ENCODE results near the gene SLC5A11. TPM values are rescaled to one million over a fixed set of nuclear protein-coding genes. Genes with fewer than 3 reads are reported as not detected.

The SLC5A11 gene
- total RNA-seq, 1 experiment from 2014 or later, result 0.47 TPM

DNA sequence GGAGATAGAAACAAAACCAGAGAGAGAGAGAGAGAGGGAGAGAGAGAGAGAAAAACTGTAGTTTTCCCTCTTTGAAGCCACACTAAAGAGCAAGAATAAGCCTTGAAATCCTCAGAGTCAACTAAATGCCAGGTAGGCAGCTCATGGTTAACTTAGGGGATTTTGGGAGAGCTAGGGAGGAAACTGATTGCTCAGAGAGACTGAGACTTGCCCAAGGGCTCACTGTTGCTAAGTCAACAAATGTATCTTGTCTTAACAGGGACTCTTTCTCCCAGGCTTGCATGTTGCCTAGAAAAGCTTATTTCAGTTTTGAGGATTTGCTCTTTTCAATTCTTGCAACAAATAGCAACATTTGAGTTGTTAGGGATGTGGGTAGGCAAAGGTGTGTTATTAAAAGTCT is 4.5 kb upstream of the SLC5A11 start:
- ChIA-PET RAD21 (ENCODE audit: low non-redundant PET in 1 of 2, low total read pairs in 2 of 2, uncharacterized antibody in 2 of 2, unreplicated experiment in 2 of 2) (no interaction called here), CTCF (no interaction called here), POLR2A (no interaction called here)
- H3K36me3 ChIP-seq (ENCODE audit: control insufficient read depth in 1 of 2, insufficient read depth in 2 of 2, low read length in 2 of 2), result no peaks in the 10 kb centered on the region
- H3K27ac ChIP-seq (ENCODE audit: low read depth, low read length), result no peak overlapping the region
- no peak overlapping the region for H3K9ac ChIP-seq (ENCODE audit: low read length)
- H3K9me2 ChIP-seq (ENCODE audit: insufficient read depth), result no peaks in the 10 kb centered on the region
- no peak for DNase-seq (ENCODE audit: low read depth, low spot score)
- H3K4me3 ChIP-seq (replicated peaks in 1 of 2; ENCODE audit: low read depth in 1 of 2, low read length in 2 of 2), result no peak overlapping the region
- TF ChIP-seq, protein P1, sequence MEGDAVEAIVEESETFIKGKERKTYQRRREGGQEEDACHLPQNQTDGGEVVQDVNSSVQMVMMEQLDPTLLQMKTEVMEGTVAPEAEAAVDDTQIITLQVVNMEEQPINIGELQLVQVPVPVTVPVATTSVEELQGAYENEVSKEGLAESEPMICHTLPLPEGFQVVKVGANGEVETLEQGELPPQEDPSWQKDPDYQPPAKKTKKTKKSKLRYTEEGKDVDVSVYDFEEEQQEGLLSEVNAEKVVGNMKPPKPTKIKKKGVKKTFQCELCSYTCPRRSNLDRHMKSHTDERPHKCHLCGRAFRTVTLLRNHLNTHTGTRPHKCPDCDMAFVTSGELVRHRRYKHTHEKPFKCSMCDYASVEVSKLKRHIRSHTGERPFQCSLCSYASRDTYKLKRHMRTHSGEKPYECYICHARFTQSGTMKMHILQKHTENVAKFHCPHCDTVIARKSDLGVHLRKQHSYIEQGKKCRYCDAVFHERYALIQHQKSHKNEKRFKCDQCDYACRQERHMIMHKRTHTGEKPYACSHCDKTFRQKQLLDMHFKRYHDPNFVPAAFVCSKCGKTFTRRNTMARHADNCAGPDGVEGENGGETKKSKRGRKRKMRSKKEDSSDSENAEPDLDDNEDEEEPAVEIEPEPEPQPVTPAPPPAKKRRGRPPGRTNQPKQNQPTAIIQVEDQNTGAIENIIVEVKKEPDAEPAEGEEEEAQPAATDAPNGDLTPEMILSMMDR (IDR thresholded peaks at IDR 0.05 in 2 of 3, conservative IDR thresholded peaks at IDR 0.05 in 1 of 3; ENCODE audit: borderline replicate concordance in 1 of 3, insufficient read depth in 1 of 3, low read depth in 2 of 3, low read length in 2 of 3), result no peak
- no peak for TF ChIP-seq TCF7L2 (IDR thresholded peaks at IDR 0.05; ENCODE audit: borderline replicate concordance, extremely low read depth, insufficient read depth, insufficient read length)
- intact Hi-C loops (cut with micrococcal nuclease), result no loop called here
- no peak overlapping the region for H2AFZ ChIP-seq (ENCODE audit: low read depth, low read length, poor library complexity, severe bottlenecking)
- H4K20me1 ChIP-seq (ENCODE audit: insufficient read depth), result no peaks in the 10 kb centered on the region
- H3K4me1 ChIP-seq (ENCODE audit: control insufficient read depth in 1 of 2, insufficient read depth in 2 of 2, low read length in 2 of 2), result peaks cover 10 to 31% of the 10 kb centered on the region in 2 experiments; a peak in 3 of 4 replicates
- no peaks in the 10 kb centered on the region for H3K27me3 ChIP-seq (ENCODE audit: insufficient read depth, low read length)
- no peak for ATAC-seq
- no peak overlapping the region for H3K4me2 ChIP-seq (ENCODE audit: low read length)
- BruUV-seq (replicated peaks), result no TSS peak
- no peaks in the 10 kb centered on the region for H3K9me3 ChIP-seq (ENCODE audit: control insufficient read depth in 1 of 2, insufficient read depth in 1 of 2, low read depth in 1 of 2, low read length in 2 of 2)
- H3K79me2 ChIP-seq (ENCODE audit: insufficient read depth, low read length), result no peaks in the 10 kb centered on the region

DNA sequence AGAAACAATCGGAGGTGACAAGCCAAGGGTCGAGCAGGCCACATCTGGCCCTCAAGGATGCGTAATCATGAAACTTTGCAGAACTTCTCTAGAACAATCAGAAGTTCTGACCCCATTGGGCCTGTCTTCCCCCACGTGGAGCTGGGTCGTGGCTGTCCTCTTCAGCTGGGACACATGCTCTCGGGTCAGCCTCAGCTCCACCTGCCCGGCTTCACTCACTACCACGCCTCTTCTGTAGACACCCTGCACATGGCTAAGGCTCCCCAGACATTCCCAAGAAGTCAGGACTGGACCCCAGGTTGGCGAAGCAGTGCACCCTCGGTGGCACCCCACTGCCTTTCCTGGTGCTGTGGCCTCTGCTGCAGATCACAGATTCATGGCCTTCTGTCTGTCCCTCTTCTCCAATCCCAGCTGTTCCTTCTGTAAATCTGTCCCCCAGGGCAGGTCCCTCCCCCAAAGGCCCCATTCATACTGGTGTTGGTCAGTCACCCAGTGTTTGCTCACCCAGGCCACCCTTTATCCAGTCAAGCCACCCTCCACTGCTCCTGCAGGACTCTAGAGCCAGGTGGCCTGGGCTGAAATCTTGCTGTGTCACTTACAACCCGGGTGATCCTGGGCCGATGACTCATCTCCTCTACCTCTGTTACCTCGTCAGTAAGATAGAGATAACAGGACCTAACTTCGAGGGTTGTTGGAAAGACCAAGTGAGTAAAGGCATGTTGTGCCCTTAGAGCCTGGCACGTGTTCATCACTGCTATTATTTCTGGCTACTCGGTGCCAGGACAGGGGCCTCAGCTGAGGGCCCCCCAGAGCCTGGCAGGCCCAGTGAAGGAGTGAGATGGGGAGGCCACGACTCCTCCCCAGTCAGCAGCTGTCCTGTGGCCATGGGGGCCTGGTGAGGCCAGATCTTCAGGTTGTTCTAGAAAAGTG is 1.4 kb upstream of the SLC5A11 start:
- H3K9me2 ChIP-seq (ENCODE audit: insufficient read depth), result no peaks in the 10 kb centered on the region
- ATAC-seq, result peak; percentile 82
- H3K27ac ChIP-seq (ENCODE audit: low read depth, low read length), result peak overlapping the region; percentile 20
- no peaks in the 10 kb centered on the region for H3K27me3 ChIP-seq (ENCODE audit: insufficient read depth, low read length)
- peak; percentile 42 for DNase-seq (ENCODE audit: low read depth, low spot score)
- no TSS peak for BruUV-seq (replicated peaks)
- peak overlapping the region; percentile 63 for H3K4me2 ChIP-seq (ENCODE audit: low read length)
- ChIA-PET RAD21 (ENCODE audit: low non-redundant PET in 1 of 2, low total read pairs in 2 of 2, uncharacterized antibody in 2 of 2, unreplicated experiment in 2 of 2) (no interaction called here), CTCF (no interaction called here), POLR2A (no interaction called here)
- no peaks in the 10 kb centered on the region for H3K9me3 ChIP-seq (ENCODE audit: control insufficient read depth in 1 of 2, insufficient read depth in 1 of 2, low read depth in 1 of 2, low read length in 2 of 2)
- intact Hi-C loops (cut with micrococcal nuclease), result no loop called here
- peak overlapping the region; percentile 55 for H2AFZ ChIP-seq (ENCODE audit: low read depth, low read length, poor library complexity, severe bottlenecking)
- peaks cover 16 to 41% of the 10 kb centered on the region in 2 experiments for H3K4me1 ChIP-seq (ENCODE audit: control insufficient read depth in 1 of 2, insufficient read depth in 2 of 2, low read length in 2 of 2)
- H3K36me3 ChIP-seq (ENCODE audit: control insufficient read depth in 1 of 2, insufficient read depth in 2 of 2, low read length in 2 of 2), result no peaks in the 10 kb centered on the region
- H3K4me3 ChIP-seq (replicated peaks in 1 of 2; ENCODE audit: low read depth in 1 of 2, low read length in 2 of 2), result peak overlapping the region in 1 of 2 experiments; percentile 1; a peak in 1 of 4 replicates
- H3K79me2 ChIP-seq (ENCODE audit: insufficient read depth, low read length), result no peaks in the 10 kb centered on the region
- peak overlapping the region; percentile 42 for H3K9ac ChIP-seq (ENCODE audit: low read length)
- H4K20me1 ChIP-seq (ENCODE audit: insufficient read depth), result no peaks in the 10 kb centered on the region
- peak; percentile 63 for TF ChIP-seq JUND (IDR thresholded peaks at IDR 0.05)
- peak; percentile 34; the same call in 1 of the 2 replicates for TF ChIP-seq ZFX (IDR thresholded peaks at IDR 0.05)
- no peak for TF ChIP-seq EZH2phosphoT487 (IDR thresholded peaks at IDR 0.05; ENCODE audit: borderline replicate concordance)
- TF ChIP-seq POLR2A (IDR thresholded peaks at IDR 0.05; ENCODE audit: borderline replicate concordance, extremely low read depth, insufficient read depth, insufficient read length), result no peak
- TF ChIP-seq, protein P1 (IDR thresholded peaks at IDR 0.05 in 2 of 3, conservative IDR thresholded peaks at IDR 0.05 in 1 of 3; ENCODE audit: borderline replicate concordance in 1 of 3, insufficient read depth in 1 of 3, low read depth in 2 of 3, low read length in 2 of 3), result no peak
- peak; percentile 22; the same call in 1 of the 2 replicates for TF ChIP-seq CBX3 (IDR thresholded peaks at IDR 0.05; ENCODE audit: low read depth)
- no peak for TF ChIP-seq ELF1 (IDR thresholded peaks at IDR 0.05; ENCODE audit: borderline replicate concordance, low read depth)
- peak; percentile 59 for TF ChIP-seq FOSL1 (IDR thresholded peaks at IDR 0.05; ENCODE audit: low read depth)
- TF ChIP-seq, protein P2, sequence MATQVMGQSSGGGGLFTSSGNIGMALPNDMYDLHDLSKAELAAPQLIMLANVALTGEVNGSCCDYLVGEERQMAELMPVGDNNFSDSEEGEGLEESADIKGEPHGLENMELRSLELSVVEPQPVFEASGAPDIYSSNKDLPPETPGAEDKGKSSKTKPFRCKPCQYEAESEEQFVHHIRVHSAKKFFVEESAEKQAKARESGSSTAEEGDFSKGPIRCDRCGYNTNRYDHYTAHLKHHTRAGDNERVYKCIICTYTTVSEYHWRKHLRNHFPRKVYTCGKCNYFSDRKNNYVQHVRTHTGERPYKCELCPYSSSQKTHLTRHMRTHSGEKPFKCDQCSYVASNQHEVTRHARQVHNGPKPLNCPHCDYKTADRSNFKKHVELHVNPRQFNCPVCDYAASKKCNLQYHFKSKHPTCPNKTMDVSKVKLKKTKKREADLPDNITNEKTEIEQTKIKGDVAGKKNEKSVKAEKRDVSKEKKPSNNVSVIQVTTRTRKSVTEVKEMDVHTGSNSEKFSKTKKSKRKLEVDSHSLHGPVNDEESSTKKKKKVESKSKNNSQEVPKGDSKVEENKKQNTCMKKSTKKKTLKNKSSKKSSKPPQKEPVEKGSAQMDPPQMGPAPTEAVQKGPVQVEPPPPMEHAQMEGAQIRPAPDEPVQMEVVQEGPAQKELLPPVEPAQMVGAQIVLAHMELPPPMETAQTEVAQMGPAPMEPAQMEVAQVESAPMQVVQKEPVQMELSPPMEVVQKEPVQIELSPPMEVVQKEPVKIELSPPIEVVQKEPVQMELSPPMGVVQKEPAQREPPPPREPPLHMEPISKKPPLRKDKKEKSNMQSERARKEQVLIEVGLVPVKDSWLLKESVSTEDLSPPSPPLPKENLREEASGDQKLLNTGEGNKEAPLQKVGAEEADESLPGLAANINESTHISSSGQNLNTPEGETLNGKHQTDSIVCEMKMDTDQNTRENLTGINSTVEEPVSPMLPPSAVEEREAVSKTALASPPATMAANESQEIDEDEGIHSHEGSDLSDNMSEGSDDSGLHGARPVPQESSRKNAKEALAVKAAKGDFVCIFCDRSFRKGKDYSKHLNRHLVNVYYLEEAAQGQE (IDR thresholded peaks at IDR 0.05; ENCODE audit: low read depth), result no peak

All from HCT116 (cell line).